HUES48 (cell line): ENCODE measurements around the gene SETD3.
A peak's percentile ranks its signal among the peaks of the same experiment; 100 is the strongest.

Source experiments
- H3K27ac ChIP-seq: one replicate; pipeline ENCODE4 v1.7.0; 2013; ENCODE audit warnings: low read depth, low read length, inconsistent platforms
- H3K27me3 ChIP-seq: 2 replicates; pipeline ENCODE4 v1.6.1; 2013; ENCODE audit warnings: mild to moderate bottlenecking, low read length; ENCODE audit not compliant: control insufficient read depth, insufficient read depth
- H3K36me3 ChIP-seq: 2 replicates; pipeline ENCODE4 v1.6.1; 2013; ENCODE audit warnings: low read length; ENCODE audit not compliant: control insufficient read depth, insufficient read depth
- H3K4me1 ChIP-seq: 2 replicates; pipeline ENCODE4 v1.6.1; 2013; ENCODE audit warnings: mild to moderate bottlenecking, low read length; ENCODE audit not compliant: control insufficient read depth, insufficient read depth
- H3K4me3 ChIP-seq: 2 replicates; pipeline ENCODE4 v1.5.1; 2013; ENCODE audit warnings: mild to moderate bottlenecking, low read depth, low read length
- H3K9ac ChIP-seq: 2 replicates; pipeline ENCODE4 v1.6.1; 2013; ENCODE audit warnings: mild to moderate bottlenecking, low read depth, low read length, moderate library complexity
- H3K9me3 ChIP-seq: 2 replicates; pipeline ENCODE4 v1.6.1; 2013; ENCODE audit warnings: low read length; ENCODE audit not compliant: control insufficient read depth, insufficient read depth

Gene SETD3

GRCh38 chr14:99451234-99451633 is 29.4 kb downstream of the SETD3 start:
- H3K27ac ChIP-seq: no peak overlapping the region
- H3K4me3 ChIP-seq: no peak overlapping the region
- H3K27me3 ChIP-seq: no peaks in the 10 kb centered on the region
- no peak overlapping the region for H3K9ac ChIP-seq
- no peaks in the 10 kb centered on the region for H3K9me3 ChIP-seq
- H3K4me1 ChIP-seq: no peaks in the 10 kb centered on the region
- H3K36me3 ChIP-seq: peaks cover 42% of the 10 kb centered on the region

GRCh38 chr14:99450266-99450665 is 30.4 kb downstream of the SETD3 start:
- no peak overlapping the region for H3K27ac ChIP-seq
- H3K27me3 ChIP-seq: no peaks in the 10 kb centered on the region
- no peak overlapping the region for H3K4me3 ChIP-seq
- no peaks in the 10 kb centered on the region for H3K4me1 ChIP-seq
- H3K9ac ChIP-seq: no peak overlapping the region
- H3K36me3 ChIP-seq: peaks cover 43% of the 10 kb centered on the region
- H3K9me3 ChIP-seq: no peaks in the 10 kb centered on the region

GRCh38 chr14:99447739-99448138 is 32.9 kb downstream of the SETD3 start:
- H3K9me3 ChIP-seq: no peaks in the 10 kb centered on the region

GRCh38 chr14:99445931-99446330 is 34.7 kb downstream of the SETD3 start:
- Histone ChIP-seq H3K4me1 (no peaks in the 10 kb centered on the region), H3K27ac (no peak overlapping the region), H3K9ac (no peak overlapping the region), H3K4me3 (no peak overlapping the region), H3K36me3 (peaks cover 41% of the 10 kb centered on the region), H3K9me3 (no peaks in the 10 kb centered on the region), H3K27me3 (no peaks in the 10 kb centered on the region)

More at GRCh38 chr14:99447739-99448138, 32.9 kb downstream of the SETD3 start:
- no peak overlapping the region for H3K9ac ChIP-seq
- no peaks in the 10 kb centered on the region for H3K4me1 ChIP-seq
- H3K27me3 ChIP-seq: no peaks in the 10 kb centered on the region
- no peak overlapping the region for H3K4me3 ChIP-seq
- H3K36me3 ChIP-seq: peaks cover 41% of the 10 kb centered on the region
- no peak overlapping the region for H3K27ac ChIP-seq

GRCh38 chr14:99441918-99442317 is 38.7 kb downstream of the SETD3 start:
- Histone ChIP-seq H3K27ac (no peak overlapping the region), H3K4me3 (no peak overlapping the region), H3K9ac (no peak overlapping the region), H3K9me3 (no peaks in the 10 kb centered on the region), H3K27me3 (no peaks in the 10 kb centered on the region), H3K36me3 (peaks cover 28% of the 10 kb centered on the region), H3K4me1 (no peaks in the 10 kb centered on the region)

- Histone ChIP-seq H3K4me1 (no peaks in the 10 kb centered on the region), H3K9me3 (no peaks in the 10 kb centered on the region), H3K27ac (no peak overlapping the region), H3K9ac (no peak overlapping the region), H3K4me3 (no peak overlapping the region), H3K36me3 (peaks cover 30% of the 10 kb centered on the region), H3K27me3 (no peaks in the 10 kb centered on the region)
Observed at GRCh38 chr14:99441157-99441870, 39.3 kb downstream of the SETD3 start.

- Histone ChIP-seq H3K27ac (no peak overlapping the region), H3K27me3 (no peaks in the 10 kb centered on the region), H3K4me1 (no peaks in the 10 kb centered on the region), H3K4me3 (no peak overlapping the region), H3K9me3 (no peaks in the 10 kb centered on the region), H3K36me3 (peaks cover 33% of the 10 kb centered on the region), H3K9ac (no peak overlapping the region)
Observed at GRCh38 chr14:99440278-99440677, 40.4 kb downstream of the SETD3 start.

- H3K36me3 ChIP-seq: peaks cover 36% of the 10 kb centered on the region
- no peak overlapping the region for H3K4me3 ChIP-seq
- no peaks in the 10 kb centered on the region for H3K27me3 ChIP-seq
- H3K9ac ChIP-seq: no peak overlapping the region
- H3K9me3 ChIP-seq: no peaks in the 10 kb centered on the region
- peaks cover under 1% of the 10 kb centered on the region; the same call in 1 of the 2 replicates for H3K4me1 ChIP-seq
- no peak overlapping the region for H3K27ac ChIP-seq
Observed at GRCh38 chr14:99437706-99438105, 43.0 kb downstream of the SETD3 start.

- Histone ChIP-seq H3K9me3 (no peaks in the 10 kb centered on the region), H3K27ac (no peak overlapping the region), H3K4me1 (peaks cover 4% of the 10 kb centered on the region; the same call in 1 of the 2 replicates), H3K9ac (no peak overlapping the region), H3K36me3 (peaks cover 41% of the 10 kb centered on the region), H3K27me3 (no peaks in the 10 kb centered on the region), H3K4me3 (no peak overlapping the region)
Observed at GRCh38 chr14:99436247-99437180, 44.1 kb downstream of the SETD3 start.

GRCh38 chr14:99435327-99435726 is 45.3 kb downstream of the SETD3 start:
- no peak overlapping the region for H3K9ac ChIP-seq
- peaks cover 4% of the 10 kb centered on the region; the same call in 1 of the 2 replicates for H3K4me1 ChIP-seq
- H3K4me3 ChIP-seq: no peak overlapping the region
- H3K9me3 ChIP-seq: no peaks in the 10 kb centered on the region
- H3K36me3 ChIP-seq: peaks cover 41% of the 10 kb centered on the region
- H3K27me3 ChIP-seq: no peaks in the 10 kb centered on the region
- no peak overlapping the region for H3K27ac ChIP-seq

- Histone ChIP-seq H3K36me3 (peaks cover 28% of the 10 kb centered on the region), H3K27ac (peak overlapping the region; percentile 32)
Observed at GRCh38 chr14:99432485-99432884, 48.2 kb downstream of the SETD3 start.

More at GRCh38 chr14:99432485-99432884, 48.2 kb downstream of the SETD3 start:
- Histone ChIP-seq H3K4me3 (no peak overlapping the region), H3K9ac (no peak overlapping the region), H3K9me3 (no peaks in the 10 kb centered on the region), H3K4me1 (peaks cover 4% of the 10 kb centered on the region; the same call in 1 of the 2 replicates), H3K27me3 (no peaks in the 10 kb centered on the region)
